MM.1S (cell line): Measurements from ENCODE around the gene NKAPL.

Experiments
- CTCF ChIP-seq: fragments of 300-600 bp; sonication (generic); IDR thresholded peaks from 2 replicates; pipeline ENCODE4 v1.5.1; 2016; ENCODE audit warnings: antibody characterized with exemption, low read length, mixed read lengths
- EZH2 ChIP-seq: fragments of 300-600 bp; sonication (generic); optimal IDR thresholded peaks from 2 replicates; pipeline ENCODE3; 2017; ENCODE audit warnings: low read depth, mild to moderate bottlenecking, antibody characterized with exemption, low read length, mixed read lengths

GRCh38 chr6:28213213-28213523 lies 45.9 kb upstream of the NKAPL start:
- TF ChIP-seq CTCF (no peak), EZH2 (no peak)
